ENCODE measurements around the gene RELA. TPM values are rescaled to one million over a fixed set of nuclear protein-coding genes. Genes with fewer than 3 reads are reported as not detected.

Gene RELA
- total RNA-seq, 1 donor from 2014 or later, result 68.9 TPM

GRCh38 chr11:65641297-65642013 is 21.3 kb downstream of the RELA start:
- Histone ChIP-seq H3K9me3 (ENCODE audit: insufficient read depth, low read depth, low read length) (no peaks in the 10 kb centered on the region), H3K4me2 (ENCODE audit: low read length) (peak overlapping the region; percentile 64), H3K79me2 (ENCODE audit: insufficient read depth, low read length) (peaks cover 21% of the 10 kb centered on the region), H3K4me3 (ENCODE audit: insufficient read depth, low read depth, low read length) (no peak overlapping the region), H4K20me1 (ENCODE audit: insufficient read depth, low read length) (peaks cover 29% of the 10 kb centered on the region), H3K27ac (ENCODE audit: low read depth, low read length) (no peak overlapping the region), H3K4me1 (ENCODE audit: insufficient read depth, low read length) (peaks cover 30% of the 10 kb centered on the region), H3K9ac (ENCODE audit: low read length) (no peak overlapping the region), H3K36me3 (ENCODE audit: insufficient read depth, low read length) (peaks cover 5% of the 10 kb centered on the region), H3K27me3 (ENCODE audit: insufficient read depth, low read length) (no peaks in the 10 kb centered on the region), H2AFZ (ENCODE audit: low read depth, low read length) (no peak overlapping the region)
- H3K36me3 Mint-ChIP-seq (ENCODE audit: low read depth, unreplicated experiment), result peaks cover 12% of the 10 kb centered on the region
- no peak overlapping the region for H3K27ac Mint-ChIP-seq (ENCODE audit: unreplicated experiment)
- H3K27me3 Mint-ChIP-seq (ENCODE audit: low read depth, unreplicated experiment), result no peaks in the 10 kb centered on the region
- peaks cover 20% of the 10 kb centered on the region for H3K4me1 Mint-ChIP-seq (ENCODE audit: low read depth, unreplicated experiment)
- TF ChIP-seq EZH2 (IDR thresholded peaks at IDR 0.05; ENCODE audit: insufficient read depth, low read length) (no peak), CTCF (IDR thresholded peaks at IDR 0.05; ENCODE audit: insufficient read depth, low read depth, low read length) (no peak)
- FAIRE-seq (no peak), DNase-seq (ENCODE audit: low read depth) (no peak)
- H3K9me3 Mint-ChIP-seq (ENCODE audit: unreplicated experiment), result peaks cover 3% of the 10 kb centered on the region
- H3K4me3 Mint-ChIP-seq (ENCODE audit: unreplicated experiment), result no peak overlapping the region

GRCh38 chr11:65640483-65641296 is 22.0 kb downstream of the RELA start:
- Histone ChIP-seq H3K79me2 (ENCODE audit: insufficient read depth, low read length) (peaks cover 21% of the 10 kb centered on the region), H3K27me3 (ENCODE audit: insufficient read depth, low read length) (no peaks in the 10 kb centered on the region), H3K4me2 (ENCODE audit: low read length) (no peak overlapping the region), H3K9ac (ENCODE audit: low read length) (no peak overlapping the region), H3K27ac (ENCODE audit: low read depth, low read length) (no peak overlapping the region), H3K4me3 (ENCODE audit: insufficient read depth, low read depth, low read length) (no peak overlapping the region), H3K4me1 (ENCODE audit: insufficient read depth, low read length) (peaks cover 30% of the 10 kb centered on the region), H2AFZ (ENCODE audit: low read depth, low read length) (no peak overlapping the region), H3K9me3 (ENCODE audit: insufficient read depth, low read depth, low read length) (no peaks in the 10 kb centered on the region), H4K20me1 (ENCODE audit: insufficient read depth, low read length) (peaks cover 30% of the 10 kb centered on the region), H3K36me3 (ENCODE audit: insufficient read depth, low read length) (peaks cover 9% of the 10 kb centered on the region)
- Mint-ChIP-seq H3K4me1 (ENCODE audit: low read depth, unreplicated experiment) (peaks cover 19% of the 10 kb centered on the region), H3K27me3 (ENCODE audit: low read depth, unreplicated experiment) (no peaks in the 10 kb centered on the region), H3K27ac (ENCODE audit: unreplicated experiment) (no peak overlapping the region), H3K36me3 (ENCODE audit: low read depth, unreplicated experiment) (peaks cover 12% of the 10 kb centered on the region), H3K4me3 (ENCODE audit: unreplicated experiment) (no peak overlapping the region), H3K9me3 (ENCODE audit: unreplicated experiment) (peaks cover 3% of the 10 kb centered on the region)
- no peak for TF ChIP-seq CTCF (IDR thresholded peaks at IDR 0.05; ENCODE audit: insufficient read depth, low read depth, low read length)
- no peak for TF ChIP-seq EZH2 (IDR thresholded peaks at IDR 0.05; ENCODE audit: insufficient read depth, low read length)
- no peak for DNase-seq (ENCODE audit: low read depth)
- no peak for FAIRE-seq
